Psoas muscle (tissue), 8 donors: ENCODE results near the gene SEC31B. TPM values are rescaled to one million over a fixed set of nuclear protein-coding genes. Genes with fewer than 3 reads are reported as not detected.

ENCODE experiments used
- ATAC-seq, 4 donors: fragments of 200-7000 bp; cut with Tn5 transposase; one replicate each; pipeline ENCODE4 v1.9.1; 2020; ENCODE audit warnings: moderate library complexity in 3 of 4, mild to moderate bottlenecking in 2 of 4
- DNase-seq, 2 donors: peaks; one replicate each; pipeline ENCODE4 v3.0.0-alpha.2; 2020
- H3K27ac ChIP-seq: fragments of 200-600 bp; one replicate; pipeline ENCODE4 v1.8.0; 2022
- H3K27me3 ChIP-seq, 3 donors: fragments of 200-600 bp in 1 of 3; one replicate each; pipeline versions ENCODE4 v1.6.1 to v1.8.0; 2013 to 2022; ENCODE audit warnings: low read length in 2 of 3, mild to moderate bottlenecking in 2 of 3, moderate library complexity in 1 of 3; ENCODE audit not compliant: insufficient read depth in 3 of 3
- H3K36me3 ChIP-seq, 2 donors: fragments of 200-600 bp in 1 of 2; one replicate each; pipeline versions ENCODE4 v1.6.1 to v1.8.0; 2013 to 2022; ENCODE audit warnings: low read depth in 1 of 2, mild to moderate bottlenecking in 1 of 2, moderate library complexity in 1 of 2; ENCODE audit not compliant: insufficient read depth in 1 of 2
- H3K4me1 ChIP-seq: fragments of 200-600 bp; one replicate; pipeline ENCODE4 v1.8.0; 2022
- H3K4me3 ChIP-seq: fragments of 200-600 bp; one replicate; pipeline ENCODE4 v1.8.0; 2022; ENCODE audit warnings: mild to moderate bottlenecking
- H3K9me3 ChIP-seq: fragments of 200-600 bp; one replicate; pipeline ENCODE4 v1.8.0; 2022
- WGBS, 3 donors: extraction: QIAGEN DNeasy Blood & Tissue Kit; methylation state at CpG; one replicate each; pipeline versions ENCODE4 v1.1.6 to v1.1.7; 2013; 5-methylcytosine and 5-hydroxymethylcytosine counted together
- intact Hi-C, 2 donors: fragments of 100-400 bp; cut with DNase I; formaldehyde crosslinking; loops; one replicate each; pipeline versions ENCODE4 v1.11.0 to v1.14.2; 2022
- polyA plus RNA-seq, 3 donors: library from polyadenylated mRNA; stranded (reverse); fragments of 200-250 nt; gene quantifications; one replicate each; pipeline ENCODE4 v1.2.3, GENCODE V29; 2013
- total RNA-seq, 4 donors: library from RNA; stranded (reverse); fragmentation: NEBNext Ultra II Directional in 2 of 4; extraction: Animal tissue kit (Norgen Biotek cat#: 25700) in 2 of 4; gene quantifications; one replicate each; pipeline versions ENCODE4 v1.2.1 to v1.2.4, GENCODE V29; 2021 to 2023
- TF ChIP-seq, protein P1 (sequence below): fragments of 200-600 bp; IDR thresholded peaks from one replicate; pipeline ENCODE4 v1.8.0; 2022; ENCODE audit warnings: antibody characterized with exemption
- donor health status: healthy with polysubstance abuse.
- donor health status: DM: no; HTN: no; CAD: no; lungs with moderate emphysema.
- donor health status: Bipolar disorder and iron deficiency.
- donor health status: healthy.
- donor health status: DM: yes; HTN: yes; CAD: no.
- donor health status: DM: no; HTN: no; CAD: no.
- donor health status: DM: no; HTN: no; CAD: no.
- donor health status: DM: yes; HTN: yes; CAD: no.

SEC31B gene
- total and polyA plus RNA-seq, 7 donors = 2.0 to 6.7 (median 3.7) TPM

DNA sequence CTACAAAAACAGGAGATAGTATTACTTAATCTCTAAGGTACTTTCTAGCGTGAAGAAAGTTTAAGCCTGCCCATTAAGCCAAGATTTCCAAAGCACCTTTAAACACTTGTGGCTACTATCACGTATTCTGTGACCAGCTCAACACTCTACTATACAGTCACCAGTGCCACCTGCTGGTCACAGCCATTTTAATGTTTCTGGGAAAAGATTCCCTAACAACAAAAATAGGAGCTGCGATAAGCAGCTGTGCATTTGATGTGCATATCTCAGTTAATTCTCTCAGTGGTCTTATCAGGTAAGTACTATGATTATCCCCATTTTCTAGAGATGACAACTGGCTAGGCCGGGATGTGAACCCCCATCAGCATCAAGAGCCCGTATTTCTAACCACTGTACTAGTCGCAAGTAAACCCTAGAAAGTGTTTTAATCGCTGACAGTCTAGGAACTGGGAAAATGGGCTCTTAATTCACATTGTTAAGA lies 860 bp downstream of the SEC31B start:
- intact Hi-C loops = loop anchor here (2.0 to 10.0 kb wide), 4 partner anchors 36 to 214 kb away; no protein-coding TSS in a partner anchor
- H3K27ac ChIP-seq = peak overlapping the region; percentile 70
- 5 to 6% (median 5%) methylated on average over 7 of the region's 7 CpGs for WGBS, 3 donors
- peaks cover 28% of the 10 kb centered on the region for H3K4me1 ChIP-seq
- H3K4me3 ChIP-seq = peak overlapping the region; percentile 72
- H3K9me3 ChIP-seq = no peaks in the 10 kb centered on the region
- DNase-seq = peak in 1 of 2 donors; percentile 39
- no peaks in the 10 kb centered on the region for H3K27me3 ChIP-seq
- TF ChIP-seq, protein P1, sequence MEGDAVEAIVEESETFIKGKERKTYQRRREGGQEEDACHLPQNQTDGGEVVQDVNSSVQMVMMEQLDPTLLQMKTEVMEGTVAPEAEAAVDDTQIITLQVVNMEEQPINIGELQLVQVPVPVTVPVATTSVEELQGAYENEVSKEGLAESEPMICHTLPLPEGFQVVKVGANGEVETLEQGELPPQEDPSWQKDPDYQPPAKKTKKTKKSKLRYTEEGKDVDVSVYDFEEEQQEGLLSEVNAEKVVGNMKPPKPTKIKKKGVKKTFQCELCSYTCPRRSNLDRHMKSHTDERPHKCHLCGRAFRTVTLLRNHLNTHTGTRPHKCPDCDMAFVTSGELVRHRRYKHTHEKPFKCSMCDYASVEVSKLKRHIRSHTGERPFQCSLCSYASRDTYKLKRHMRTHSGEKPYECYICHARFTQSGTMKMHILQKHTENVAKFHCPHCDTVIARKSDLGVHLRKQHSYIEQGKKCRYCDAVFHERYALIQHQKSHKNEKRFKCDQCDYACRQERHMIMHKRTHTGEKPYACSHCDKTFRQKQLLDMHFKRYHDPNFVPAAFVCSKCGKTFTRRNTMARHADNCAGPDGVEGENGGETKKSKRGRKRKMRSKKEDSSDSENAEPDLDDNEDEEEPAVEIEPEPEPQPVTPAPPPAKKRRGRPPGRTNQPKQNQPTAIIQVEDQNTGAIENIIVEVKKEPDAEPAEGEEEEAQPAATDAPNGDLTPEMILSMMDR = peak; percentile 73
- ATAC-seq = peak; percentile 61 to 78 (median 68)
- peaks cover 3 to 23% of the 10 kb centered on the region in 2 donors for H3K36me3 ChIP-seq

DNA sequence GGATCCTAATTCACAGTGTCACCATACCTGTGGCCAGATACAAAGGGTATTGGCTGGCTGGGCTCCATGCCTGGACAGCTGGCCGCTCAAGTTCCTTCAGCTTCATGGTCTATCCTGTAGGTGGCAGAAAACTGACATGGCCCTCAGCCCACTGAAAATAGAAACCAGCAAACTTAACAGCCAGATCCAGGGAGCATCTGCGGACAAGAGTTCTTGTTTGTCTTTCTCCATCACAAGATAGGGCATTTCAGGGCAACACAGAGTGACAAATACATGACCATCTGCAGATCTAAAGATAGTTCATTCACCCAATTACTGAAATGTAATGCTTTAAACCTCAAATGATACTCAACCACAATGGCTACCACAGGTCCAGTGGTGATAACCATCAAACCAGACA lies 2.8 kb downstream of the SEC31B start:
- Histone ChIP-seq H3K9me3 (no peaks in the 10 kb centered on the region), H3K4me3 (no peak overlapping the region), H3K27ac (peak overlapping the region; percentile 63), H3K4me1 (peaks cover 28% of the 10 kb centered on the region), H3K27me3 (no peaks in the 10 kb centered on the region), H3K36me3 (peaks cover 3 to 20% of the 10 kb centered on the region in 2 donors)
- WGBS, 3 donors = 20 to 27% (median 22%) methylated on average over 2 of the region's 2 CpGs
- DNase-seq = peak; percentile 52 to 74
- TF ChIP-seq, protein P1 = peak; percentile 50
- peak; percentile 80 to 84 (median 80) for ATAC-seq
- intact Hi-C loops = loop anchor here (2.0 to 10.0 kb wide), 4 partner anchors 35 to 212 kb away; no protein-coding TSS in a partner anchor

DNA sequence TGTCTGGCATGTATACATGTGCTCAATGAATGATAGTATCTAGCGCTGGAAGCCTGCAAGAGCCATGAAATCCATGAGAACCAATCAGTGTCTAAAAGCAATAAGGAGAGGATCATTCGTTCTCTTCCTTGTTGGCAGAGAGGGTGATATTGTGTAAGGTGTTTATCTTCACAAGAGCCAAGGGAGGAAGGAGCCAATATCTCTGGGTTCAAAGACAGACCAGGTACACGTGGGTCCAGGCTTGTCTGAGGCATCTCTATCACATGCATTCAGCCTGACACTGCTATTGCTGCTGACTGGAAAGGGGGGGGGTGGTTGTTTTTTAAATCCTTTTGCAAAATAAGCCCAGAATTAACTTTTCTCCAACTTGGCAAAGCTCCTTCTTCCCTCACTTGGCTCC lies 4.0 kb downstream of the SEC31B start:
- no peaks in the 10 kb centered on the region for H3K27me3 ChIP-seq
- H3K36me3 ChIP-seq = peaks cover 3 to 24% of the 10 kb centered on the region in 2 donors
- TF ChIP-seq, protein P1 = no peak
- no peak for DNase-seq
- intact Hi-C loops = loop anchor here (2.0 to 10.0 kb wide), 4 partner anchors 33 to 211 kb away; no protein-coding TSS in a partner anchor
- no peak overlapping the region for H3K27ac ChIP-seq
- no peaks in the 10 kb centered on the region for H3K9me3 ChIP-seq
- no peak overlapping the region for H3K4me3 ChIP-seq
- WGBS, 3 donors = 47 to 63% (median 61%) methylated on average over 3 of the region's 3 CpGs
- H3K4me1 ChIP-seq = peaks cover 28% of the 10 kb centered on the region
- ATAC-seq = peak in 1 of 4 donors; percentile 19

DNA sequence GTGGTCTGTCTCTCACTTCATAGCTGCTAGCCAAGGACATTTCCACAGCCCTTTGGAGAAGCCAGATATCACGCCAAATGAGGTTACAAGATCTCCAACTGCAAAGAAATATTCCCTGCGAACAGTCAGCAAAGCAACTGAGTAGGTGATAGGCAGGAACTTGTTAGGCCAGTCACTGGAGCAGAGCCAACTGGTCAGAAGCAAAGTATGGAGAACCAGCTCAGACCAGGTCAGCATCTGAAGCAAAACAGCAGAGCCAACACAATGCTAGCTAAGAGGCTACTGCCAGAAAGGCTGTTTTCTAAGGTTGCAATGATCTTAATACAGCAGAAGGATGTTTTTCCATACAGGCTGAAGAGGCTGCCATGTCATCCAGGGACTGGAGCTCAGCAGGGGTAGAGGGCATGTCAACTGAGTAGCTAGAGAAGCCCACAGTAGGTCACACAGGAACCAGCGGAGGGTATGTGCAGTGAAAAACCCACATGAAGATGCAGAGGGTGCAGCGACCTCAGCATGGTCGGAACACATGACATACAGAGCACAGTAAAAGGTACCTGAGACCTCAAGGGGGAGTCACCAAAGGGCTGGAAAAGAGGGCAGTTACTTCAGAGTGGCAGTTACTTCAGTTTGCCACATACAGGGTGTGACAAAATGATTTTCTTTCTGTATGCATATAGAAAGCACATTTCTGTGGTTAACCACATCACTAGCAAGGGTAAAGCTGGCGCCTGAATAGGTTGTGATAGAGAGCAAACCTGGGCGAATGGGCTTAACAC lies 8.9 kb downstream of the SEC31B start:
- ATAC-seq (no peak), DNase-seq (no peak)
- TF ChIP-seq, protein P1 = no peak
- no peaks in the 10 kb centered on the region for H3K9me3 ChIP-seq
- no peaks in the 10 kb centered on the region for H3K4me1 ChIP-seq
- 86 to 91% (median 91%) methylated on average over 7 of the region's 7 CpGs for WGBS, 3 donors
- H3K27ac ChIP-seq = no peak overlapping the region
- H3K36me3 ChIP-seq = peaks cover 6 to 48% of the 10 kb centered on the region in 2 donors
- H3K27me3 ChIP-seq = no peaks in the 10 kb centered on the region
- H3K4me3 ChIP-seq = no peak overlapping the region
- intact Hi-C loops = loop anchor here in 1 of 2 donors (10.0 kb wide), 1 partner anchor 206 kb away; no protein-coding TSS in a partner anchor
